ENCODE data around the gene FAIM2.
"Not testable (repeated sequence)": the region's sequence is repeated elsewhere in the genome, so short reads cannot be mapped to it uniquely, and the experiment has no call there.

FAIM2 gene

DNA sequence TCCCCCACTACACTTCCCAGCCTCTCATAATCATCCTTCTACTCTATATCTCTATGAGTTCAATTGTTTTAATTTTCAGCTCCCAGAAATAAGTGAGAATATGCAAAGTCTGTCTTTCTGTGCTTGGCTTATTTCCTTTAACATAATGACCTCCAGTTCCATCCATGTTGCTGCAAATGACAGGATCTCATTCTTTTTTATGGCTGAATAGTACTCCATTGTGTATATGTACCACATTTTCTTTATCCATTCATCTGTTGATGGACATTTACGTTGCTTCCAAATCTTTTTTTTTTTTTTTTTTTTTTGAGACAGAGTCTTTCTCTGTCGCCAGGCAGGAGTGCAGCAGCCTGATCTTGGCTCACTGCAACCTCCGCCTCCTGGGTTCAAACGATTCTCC is 47.8 kb downstream of the FAIM2 start:
- not testable (repeated sequence) for FAIRE-seq

DNA sequence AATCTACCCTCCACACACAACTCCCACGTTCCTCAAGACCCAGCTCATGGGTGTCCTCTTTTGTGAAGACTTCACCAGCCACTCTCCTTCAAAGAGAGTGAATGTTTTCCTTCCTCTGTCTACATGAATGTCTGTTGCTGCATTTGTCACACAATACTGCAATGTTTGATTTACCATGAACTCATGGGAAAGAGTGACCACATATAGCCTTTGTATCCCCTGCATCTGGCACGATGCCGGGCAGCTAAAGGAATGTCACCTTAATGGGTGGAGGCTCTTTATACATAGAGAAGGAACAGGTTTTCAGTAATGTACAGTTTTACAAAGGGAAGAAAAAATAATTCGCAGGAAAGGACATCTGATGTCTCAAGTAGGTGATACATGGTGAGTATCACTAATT is 48.7 kb downstream of the FAIM2 start:
- FAIRE-seq, result no peak

DNA sequence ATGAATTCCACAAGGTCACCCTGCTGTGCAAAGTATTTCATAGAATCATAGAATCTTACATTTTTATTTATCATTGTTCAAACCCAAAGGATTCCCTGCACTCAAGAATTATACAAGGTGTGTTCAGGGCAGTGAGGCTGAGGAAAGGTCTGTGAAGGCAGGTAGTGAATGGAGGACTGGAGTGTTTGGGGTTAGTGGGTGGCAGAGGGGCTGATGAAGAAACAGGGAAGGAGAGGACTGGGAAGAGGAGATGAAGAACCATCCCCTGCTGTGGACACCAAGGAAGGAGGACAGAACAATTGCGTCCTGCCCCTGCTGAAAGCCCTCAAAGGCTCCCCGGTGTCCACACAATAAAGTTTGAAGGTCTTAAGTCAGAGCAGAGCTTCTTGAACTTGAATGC is 50.0 kb downstream of the FAIM2 start:
- no peak for FAIRE-seq

DNA sequence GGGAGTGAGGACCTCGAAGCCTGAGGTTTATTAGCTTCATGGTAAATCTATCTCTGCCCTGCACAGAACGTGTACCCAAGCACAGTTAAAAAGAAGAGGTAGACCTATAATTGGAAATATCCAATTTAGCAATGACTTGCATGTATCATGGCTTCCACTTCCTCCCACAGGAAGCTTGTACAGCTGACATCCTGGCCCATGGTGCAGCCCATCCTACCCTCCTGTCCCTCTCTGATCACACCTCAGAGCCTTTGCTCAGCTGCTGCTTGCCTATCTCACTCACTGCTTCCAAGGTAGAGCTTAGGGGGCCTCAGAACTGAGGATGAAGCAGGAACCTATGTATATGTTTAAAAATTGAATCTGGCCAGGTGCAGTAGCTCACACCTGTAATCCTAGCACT is 56.5 kb downstream of the FAIM2 start:
- no peak for FAIRE-seq

DNA sequence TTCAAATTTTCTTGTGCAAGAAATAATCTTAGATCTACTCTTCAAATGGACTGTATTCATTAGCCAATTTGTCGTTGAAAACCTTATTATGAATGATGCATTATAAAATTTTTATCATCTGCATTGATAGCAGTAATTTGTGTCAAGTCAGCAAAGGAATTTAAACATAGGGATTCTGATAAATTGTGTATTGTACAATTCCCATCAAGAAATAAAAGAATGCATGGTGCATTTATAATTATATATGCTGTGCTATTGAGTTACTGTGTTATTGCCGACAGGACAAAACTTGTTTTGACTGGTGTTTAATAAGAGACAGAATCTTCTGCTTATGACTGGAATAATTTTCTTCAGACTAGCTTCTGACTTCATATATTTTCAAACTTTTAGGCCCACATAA is 57.7 kb downstream of the FAIM2 start:
- FAIRE-seq, result no peak

DNA sequence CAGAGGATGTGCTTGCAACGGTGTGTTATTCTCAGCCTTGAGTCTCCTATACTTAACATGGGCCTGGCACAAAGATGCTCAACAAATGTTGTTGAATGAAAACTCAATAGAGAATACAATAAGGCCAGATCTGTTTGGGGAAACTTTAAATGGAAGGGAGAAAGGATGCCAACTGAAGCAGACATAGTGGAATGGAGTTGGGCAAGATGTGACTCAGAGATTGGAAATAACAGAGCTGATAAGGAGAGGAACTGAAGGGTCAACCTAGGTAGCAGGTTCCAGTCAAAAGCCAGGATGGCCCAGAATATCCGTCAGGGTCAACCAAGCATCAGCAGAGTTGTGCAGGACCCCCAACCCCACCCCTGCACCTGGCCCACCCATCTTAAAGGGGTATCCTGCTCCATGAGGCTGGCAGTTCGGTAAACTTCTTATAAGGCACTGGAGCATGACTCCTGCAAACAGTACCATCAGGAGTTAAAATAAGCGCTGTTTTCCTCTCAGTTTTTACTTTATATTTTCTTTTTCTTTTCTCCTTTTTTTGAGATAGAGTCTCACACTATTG is 59.7 kb downstream of the FAIM2 start:
- FAIRE-seq, result no peak

DNA sequence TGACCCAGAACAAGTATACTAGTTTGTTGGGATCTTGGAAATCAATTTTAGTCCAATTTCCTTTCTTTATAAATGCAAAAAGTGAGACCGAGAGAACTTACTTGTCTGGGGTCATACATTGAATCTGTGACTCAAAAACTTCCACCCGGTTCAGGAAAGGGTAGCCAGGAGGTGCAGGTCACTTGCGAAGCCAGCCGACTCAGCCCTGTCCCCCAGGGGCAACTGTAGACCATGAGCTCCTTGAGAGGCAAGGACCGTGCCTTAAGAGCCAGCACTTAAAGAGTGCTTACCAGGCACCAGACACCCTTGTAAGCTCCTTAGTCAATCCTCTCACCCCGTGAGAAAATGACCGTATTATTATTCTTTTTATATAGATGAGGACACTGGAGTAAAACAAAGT is 60.3 kb downstream of the FAIM2 start:
- FAIRE-seq, result no peak

DNA sequence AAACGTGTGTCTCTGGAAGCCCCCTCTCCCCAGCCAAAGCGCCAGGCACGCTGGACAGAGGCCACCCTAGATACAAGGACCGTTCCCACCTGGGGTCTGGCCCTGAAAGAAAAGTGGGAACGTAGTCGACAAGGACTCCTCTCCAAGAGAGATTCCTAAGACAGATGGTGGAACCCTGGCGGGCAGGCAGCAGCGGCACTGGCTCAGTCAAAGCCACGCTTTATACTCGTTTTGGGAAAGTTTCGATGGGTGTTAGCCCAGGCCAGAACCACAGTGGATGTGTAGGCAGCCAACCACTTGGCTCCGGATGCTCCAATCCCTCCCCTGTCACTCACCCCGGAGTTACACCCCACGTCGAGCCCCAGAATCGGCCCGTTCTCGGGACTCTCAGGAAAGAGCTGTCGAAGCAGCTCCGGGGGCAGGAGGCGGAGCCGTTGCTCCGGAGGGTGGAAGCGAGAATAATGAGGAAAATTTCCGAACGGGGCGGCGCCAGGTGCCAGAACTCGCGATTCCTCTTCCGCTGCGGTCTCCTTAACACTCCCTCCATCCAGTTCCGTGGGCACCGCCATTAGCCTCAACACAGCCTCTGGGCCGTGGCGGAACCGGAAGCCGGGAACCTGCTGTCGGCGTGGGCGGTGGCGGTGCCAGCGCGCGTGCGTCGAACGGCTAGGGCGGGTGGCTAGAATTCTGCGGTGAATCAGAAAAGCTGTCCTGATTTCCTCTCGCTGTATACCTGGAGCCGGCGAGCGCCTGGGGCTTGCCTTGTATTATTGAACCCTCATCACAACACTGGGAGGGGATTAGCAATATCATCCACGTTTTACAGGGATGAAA is 61.0 kb downstream of the FAIM2 start, which contains the start of gene BCDIN3D:
Gene BCDIN3D, minus strand, starts transcription at position 588 of the 834 bp plus-strand sequence. Its CDS starts 19 bp downstream, at position 569.
- no peak for FAIRE-seq

DNA sequence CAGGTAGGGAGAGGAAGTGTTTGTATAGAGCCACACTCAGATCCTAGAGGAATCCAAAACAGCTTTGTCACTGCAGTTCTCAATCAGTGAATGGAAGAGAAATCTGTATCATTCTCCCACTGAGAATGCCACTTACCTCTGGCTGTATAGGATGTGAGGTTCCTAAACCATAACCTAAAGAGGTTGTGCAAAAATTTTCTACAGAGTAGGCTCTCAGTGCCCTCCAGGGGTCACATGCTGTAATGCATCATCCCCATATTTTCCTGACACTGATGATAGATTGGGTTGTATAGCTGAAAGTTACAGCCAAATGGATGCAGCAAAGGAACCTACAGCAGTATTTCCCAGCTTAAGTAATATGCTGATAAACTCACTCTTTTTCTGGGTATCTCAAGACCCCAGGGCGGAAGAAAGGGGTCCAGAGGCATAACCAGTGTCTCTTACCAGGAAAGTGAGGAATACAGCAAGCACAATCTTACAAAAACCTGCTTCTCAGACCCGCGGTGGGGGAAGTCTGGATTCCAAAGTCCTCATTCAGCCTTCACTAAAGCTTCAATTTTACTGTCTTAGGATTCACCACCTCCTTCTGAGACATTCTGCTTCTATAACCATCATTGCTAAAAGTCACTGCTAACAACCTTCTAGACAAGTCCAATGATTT is 64.6 kb downstream of the FAIM2 start:
- FAIRE-seq, result no peak

DNA sequence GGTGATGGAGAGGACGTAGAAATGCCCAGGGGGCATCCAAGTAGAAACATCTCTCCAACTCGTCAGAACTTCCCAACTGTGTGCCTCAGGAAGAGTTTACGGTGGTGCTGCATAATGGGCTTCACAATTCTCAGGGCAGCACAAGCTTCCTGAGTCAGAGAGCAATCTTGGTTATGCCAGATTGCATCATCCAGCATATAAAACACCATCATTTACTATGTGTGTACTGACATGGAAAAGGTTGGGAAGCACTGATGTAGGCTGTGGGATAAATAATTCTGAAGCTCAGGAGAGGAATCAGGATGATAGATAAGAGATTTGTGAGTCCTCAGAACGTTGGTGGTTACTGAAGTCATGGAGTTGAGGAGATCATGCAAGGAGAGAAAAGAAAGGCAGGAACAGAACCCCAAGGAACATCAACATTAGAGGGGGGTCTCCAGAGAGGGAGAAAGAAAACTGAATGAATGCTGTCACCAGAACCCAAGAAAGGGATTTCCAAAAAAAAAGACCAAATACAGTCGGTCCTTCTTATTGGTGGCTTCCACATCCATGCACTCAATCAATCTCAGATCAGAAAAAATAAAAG is 70.8 kb downstream of the FAIM2 start:
- no peak for FAIRE-seq

DNA sequence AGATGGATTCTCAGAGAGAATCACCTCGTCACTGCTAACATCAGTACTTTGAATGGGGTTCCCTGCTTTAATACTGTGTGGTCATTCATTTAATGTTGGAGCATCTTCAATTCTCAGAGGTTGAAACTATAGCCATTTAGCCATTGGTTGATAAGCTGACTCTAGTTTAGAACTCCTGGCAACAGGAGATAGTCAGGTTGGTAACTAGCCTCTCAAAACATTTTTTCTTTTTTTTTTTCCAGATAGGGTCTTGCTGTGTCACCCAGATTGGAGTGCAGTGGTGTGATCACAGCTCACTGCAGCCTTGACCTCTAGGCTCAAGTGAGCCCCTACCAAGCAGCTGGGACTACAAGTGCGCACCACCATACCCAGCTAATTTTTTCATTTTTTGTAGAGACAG is 72.0 kb downstream of the FAIM2 start:
- no peak for FAIRE-seq

DNA sequence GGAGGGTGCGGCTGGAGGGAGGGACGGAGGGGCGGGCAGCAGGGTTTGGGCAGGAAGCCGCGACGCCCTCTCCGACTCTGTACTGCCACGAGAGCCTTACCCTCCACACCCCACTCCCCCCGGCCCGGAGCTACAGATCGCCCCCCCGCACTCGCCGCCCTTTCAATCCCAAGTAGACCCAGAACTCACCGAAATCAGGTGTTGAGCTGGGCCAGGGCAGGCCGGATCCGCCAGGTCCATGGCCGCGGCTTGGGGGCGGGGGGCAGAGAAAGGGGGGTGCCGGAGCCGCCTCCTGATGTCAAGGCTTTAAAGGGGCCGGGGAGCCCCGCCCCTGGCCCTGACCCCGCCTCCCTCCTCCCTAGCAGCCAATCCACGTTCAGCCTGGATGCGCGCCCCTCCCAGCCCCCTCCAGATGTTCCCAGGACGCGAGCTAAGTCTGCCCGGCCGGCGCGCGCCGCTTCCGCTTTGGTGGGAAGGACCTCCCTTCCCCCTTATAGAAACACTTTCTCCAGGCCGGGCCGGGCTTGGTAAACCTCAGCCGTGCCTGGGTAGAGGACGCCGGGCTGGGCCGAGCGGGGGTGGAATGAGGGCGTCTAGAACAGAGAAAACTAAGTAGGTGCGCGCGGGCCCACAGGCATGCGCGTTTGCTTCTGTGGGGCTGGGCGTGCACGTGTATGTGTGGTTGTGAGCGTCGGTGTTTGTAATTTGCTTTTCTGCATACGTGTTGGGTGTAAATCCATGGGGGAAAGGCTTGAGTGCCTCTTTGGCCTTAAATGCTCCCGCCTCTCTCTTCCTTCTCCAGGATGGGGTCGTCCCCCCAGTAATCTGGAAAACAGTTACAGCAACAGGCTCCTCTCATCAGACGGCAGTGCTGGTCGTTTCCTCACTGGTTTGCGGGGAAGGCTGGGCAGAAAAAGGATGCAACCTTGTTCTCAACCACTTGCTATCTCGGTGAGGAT is 75.3 kb downstream of the FAIM2 start, which contains the start of gene NCKAP5L:
Gene NCKAP5L, minus strand, starts transcription at position 281 of the 959 bp plus-strand sequence. CDS start 24,369 bp downstream, outside the sequence.
- FAIRE-seq, result no peak

DNA sequence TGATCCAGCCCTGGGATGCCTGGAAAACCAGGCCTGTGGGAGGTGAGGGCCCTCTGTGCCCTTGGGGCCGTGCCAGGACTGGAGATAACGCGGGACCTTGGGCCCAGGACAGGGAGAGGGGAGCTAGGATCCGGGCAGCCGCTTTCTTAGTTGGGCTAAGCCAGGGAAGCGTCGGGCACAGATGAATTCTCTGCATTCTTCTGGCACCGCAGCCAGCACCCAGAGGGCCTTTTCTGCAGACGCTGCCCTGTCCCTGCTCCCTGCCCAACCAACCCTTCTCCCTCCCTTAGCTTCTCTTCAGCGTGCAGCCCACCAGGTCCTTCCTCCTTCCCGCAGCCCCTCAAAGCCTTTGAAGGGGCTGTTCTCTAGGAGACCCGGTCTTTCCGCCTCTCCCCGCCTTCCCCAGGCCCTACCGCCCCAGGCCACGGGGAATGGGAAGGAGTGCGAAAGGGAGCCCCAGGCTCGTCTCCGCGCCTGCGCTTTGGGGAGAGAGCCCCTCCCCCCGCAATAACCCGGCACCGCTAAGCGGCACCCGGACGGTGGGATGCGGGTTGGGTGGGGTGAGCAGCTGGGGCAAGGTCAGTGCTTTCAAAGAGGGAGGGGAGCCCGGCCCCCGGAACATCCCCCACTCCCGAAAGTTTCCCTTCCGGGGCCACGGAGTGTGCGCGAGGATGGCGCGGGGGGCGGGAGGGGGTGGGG is 76.2 kb downstream of the FAIM2 start:
- FAIRE-seq, result no peak

DNA sequence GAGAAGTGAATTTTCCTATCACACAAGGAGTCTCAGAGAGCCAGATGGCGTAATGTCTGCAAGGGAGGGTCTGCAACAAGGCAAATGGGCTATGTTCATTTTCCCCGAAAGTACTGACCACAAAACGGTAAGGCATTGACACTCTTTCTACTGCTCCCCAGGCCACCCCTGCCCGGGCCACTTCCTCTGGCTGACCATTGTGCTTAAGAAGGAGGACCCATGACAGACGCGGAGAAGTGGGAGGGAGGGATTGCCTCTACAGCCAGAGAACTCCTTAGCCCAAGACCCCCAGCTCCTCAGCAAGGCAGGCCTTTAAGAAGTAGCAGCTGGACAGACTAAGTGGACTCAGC is 76.7 kb downstream of the FAIM2 start:
- no peak for FAIRE-seq

DNA sequence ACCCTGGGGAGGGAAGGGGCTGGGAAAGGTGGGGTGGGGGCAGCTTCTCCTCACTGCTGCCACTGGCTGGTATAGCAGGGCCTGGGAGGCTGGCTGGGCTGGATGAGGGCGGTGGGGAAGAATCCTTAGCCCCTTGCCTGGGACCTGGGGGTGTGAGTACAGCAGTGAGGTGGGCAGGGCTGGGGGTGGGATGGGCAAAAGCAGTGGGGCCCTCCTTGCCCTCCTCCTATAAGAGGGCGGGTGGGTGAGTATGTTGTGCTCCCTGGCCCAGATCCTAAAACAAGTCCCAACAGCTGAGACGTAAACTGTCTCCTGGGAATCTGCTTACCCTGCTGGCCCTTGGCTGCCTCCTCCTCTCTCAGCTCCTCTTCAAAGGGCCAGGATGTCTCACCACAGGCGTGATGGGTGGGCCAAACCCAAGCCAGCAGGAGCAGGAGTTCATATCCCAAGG is 77.7 kb downstream of the FAIM2 start:
- FAIRE-seq, result no peak

DNA sequence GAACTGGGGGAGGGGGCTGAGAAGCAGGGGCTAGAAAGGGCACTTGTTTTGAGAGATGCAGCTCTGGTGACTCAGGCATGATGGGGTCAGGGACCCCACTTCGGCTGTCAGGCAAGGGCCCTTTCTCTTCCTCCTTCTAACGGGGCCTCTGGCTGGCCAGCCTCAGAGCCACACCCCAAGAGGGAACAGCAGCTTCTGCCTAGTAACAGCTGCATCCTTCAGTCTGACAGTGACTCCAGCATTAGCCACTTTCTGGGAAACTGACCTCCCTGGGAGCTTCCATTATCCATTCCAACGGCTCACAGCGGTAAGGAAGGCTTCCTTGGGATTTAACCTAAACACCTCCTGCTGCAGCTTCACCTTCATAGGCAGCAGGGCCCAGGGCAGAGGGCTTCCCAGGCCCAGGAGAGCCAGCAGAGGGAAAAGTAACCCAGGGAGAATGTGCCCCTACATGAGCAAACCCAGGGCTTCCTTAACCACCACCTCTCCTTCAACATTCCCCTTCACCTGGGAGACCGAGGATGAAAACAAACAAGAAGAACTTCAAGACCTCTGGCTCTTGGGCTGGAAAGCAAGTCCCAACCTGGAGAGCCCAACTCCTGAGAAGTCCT is 78.2 kb downstream of the FAIM2 start:
- no peak for FAIRE-seq

DNA sequence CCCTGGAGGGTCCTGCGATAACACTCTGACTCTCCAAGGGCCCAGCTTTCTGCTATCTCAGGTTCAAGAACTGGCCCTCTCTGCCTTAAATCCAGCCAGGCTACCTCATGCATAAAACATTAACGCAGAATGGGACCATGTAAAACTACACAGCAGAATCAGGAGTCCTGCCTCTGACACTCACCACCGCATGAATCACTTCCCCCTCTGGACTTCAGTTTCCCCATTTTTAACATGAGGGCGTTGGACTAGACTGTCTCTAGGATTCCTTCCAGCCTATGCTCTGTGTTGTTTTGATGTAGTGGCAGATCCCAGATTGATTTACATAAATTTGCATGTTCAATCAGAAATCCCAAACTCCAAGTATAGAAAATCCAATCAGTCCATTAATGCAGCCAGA is 78.8 kb downstream of the FAIM2 start:
- no peak for FAIRE-seq

DNA sequence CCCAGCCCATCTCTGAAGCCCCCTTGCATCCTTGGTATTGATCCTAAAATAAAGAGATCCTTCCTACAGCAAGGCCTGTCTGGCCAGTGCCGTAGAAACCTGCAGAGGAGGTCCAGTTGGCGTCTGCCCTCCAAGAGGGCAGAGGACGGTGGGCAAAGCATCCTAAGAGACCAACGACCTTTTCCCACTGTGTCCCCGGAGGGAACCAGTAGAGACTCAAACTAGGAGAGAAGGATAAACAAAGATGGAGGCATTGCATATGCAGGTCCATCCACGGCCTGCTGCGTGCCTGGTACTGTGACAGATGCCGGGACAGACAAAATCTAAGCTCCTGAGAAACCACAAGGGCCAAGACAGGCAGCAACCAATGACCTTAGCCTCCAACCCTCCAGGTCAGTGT is 79.3 kb downstream of the FAIM2 start:
- FAIRE-seq, result no peak

DNA sequence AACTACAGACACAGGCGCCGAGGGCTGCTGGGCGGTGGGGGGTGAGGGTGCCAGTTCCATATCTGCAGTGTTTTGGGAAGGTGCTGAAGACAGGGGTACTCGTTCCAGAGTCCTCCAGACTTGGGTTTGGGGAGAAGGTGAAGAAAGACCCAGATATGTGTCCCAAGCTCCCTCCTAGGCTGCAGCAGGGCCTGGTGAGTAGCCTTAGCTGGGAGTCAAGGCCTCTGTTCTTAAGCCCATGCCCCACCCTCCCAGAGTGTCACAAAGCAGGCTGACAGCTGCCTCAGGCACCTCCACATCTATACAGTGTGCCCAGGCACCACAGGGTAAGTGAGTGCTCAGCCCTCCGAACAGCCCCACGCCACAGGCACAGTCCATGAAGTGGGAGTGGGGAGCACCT is 79.7 kb downstream of the FAIM2 start:
- FAIRE-seq, result no peak

DNA sequence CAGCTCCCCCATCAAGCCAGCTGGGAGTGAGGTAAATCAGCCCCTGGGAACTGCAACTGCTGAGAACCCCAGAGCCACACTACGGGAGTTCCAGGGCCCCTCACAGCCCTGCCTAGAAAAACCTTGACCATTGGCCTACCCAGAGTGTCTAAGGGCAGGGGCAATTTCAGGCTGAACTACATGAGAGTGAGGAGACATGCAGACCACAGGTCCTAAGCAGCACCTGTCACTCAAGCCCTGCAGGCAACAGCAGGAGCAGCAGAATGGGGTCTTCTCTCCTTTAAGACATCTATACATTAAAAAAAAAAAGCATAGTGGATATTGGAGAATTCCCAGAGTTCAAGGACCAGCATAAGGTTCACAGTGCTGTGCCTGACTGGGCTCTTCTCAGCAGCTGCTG is 80.3 kb downstream of the FAIM2 start:
- FAIRE-seq, result no peak

Data from TTC549 (cell line).